HG02623 (cell line): Measurements from ENCODE around the gene CEP128.

Experiments used
- ATAC-seq: cut with Tn5 transposase; IDR thresholded peaks from one replicate; pipeline ENCODE4 v1.9.1; 2021; ENCODE audit warnings: moderate library complexity; ENCODE audit not compliant: unreplicated experiment

Gene CEP128

DNA sequence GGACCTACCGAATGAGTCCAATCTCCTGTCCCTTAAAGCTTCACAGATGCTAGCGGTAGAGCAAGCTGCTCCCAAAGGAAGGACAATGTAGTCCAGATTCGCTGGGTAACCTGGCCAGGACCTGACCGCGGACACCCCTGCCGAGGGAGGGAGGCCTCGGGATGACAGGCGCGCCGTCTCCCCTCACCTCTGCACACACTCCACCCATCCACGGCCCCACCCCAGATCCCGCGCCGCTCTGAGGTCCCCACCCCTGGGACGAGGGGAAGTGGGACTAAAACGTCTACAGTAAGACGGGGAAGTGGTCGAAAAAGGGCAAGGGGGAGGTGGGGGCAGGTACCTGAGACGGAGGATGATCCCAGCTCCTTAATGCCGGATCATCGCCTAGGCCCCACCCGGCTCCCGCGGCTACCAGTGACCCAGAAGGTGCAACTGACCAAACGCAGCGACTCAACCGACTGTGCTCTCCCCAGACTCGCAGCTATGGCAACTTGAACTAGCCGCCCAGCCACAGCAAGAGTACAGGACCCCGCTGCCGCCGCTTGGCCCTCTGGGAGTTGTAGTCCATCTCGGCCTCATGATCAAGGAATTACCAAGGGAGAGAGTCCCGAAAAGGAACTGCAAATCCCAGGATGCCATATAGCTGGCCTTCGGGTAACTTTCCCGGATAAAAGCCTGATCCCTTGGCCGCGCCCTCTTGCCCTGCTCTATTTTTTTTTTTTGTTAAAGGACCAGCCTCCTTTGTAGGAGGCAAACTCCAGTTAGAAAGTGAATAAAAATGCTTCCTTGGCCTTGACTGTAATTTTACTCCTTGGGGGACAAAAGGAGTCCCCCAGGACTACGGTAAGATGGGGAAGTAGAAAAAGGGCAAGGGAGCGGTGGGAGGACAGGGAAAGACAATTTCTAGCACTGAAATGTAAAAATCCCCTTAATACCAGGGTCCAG, at the start of gene CEP128:
Gene CEP128, minus strand, starts transcription at position 498 of the 945 bp plus-strand sequence.
- ATAC-seq: peak; percentile 98

DNA sequence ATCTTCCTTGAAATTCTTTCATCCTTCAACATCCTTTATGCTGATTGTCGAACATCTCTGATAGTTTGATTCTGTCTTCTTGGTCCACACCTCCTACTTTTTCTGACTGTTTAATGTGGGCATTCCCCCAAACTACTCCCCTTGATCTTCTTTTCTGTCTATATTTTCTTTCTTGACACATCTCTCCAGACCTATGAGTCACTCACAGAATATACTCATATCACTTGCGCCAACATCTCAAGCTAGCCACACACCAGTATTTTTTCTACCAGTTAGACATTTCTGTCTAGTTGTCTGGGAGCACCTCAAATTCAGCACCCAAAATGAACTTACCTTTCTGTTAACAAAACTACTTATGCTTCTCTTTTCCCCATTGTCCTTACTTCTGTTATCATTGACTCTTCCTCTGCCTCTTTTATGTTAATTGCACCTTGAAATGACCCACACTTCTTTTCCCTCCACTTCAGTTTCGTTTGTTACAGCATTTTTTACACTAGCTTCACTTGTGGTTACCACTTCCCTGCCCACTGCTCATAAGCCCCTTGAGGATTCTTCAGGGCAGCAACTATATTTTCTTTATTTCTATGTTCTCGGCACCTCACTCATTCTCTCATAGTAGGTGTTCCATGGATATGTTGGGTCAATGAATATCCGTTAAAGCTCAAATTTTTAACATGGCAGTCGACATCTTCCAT, 47.3 kb upstream of the CEP128 start:
- peak; percentile 41 for ATAC-seq

GRCh38 chr14:80988192-80988591, 46.7 kb upstream of the CEP128 start:
- ATAC-seq: no peak

- peak; percentile 64 for ATAC-seq
These were observed 45.9 kb upstream of the CEP128 start for GRCh38 chr14:80987235-80988032.

DNA sequence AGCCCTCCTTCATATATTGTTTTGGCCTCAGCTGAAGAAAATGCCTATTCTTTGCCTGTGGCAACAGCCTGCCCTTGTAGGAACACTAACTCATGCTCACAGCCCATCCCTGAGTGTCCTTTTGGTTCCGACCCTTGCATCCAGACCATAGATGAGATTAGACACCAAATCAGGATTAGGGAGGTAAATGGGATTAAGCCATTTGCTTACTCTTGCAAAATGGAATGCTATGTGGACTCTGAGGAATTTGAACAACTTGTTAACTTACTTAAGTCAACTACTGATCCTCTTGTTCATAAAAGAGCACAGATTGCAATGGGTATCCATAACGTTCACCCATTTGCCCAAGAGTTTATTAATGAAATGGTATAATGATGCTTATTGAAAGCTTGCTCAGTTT, 41.2 kb upstream of the CEP128 start:
- no peak for ATAC-seq

GRCh38 chr14:80981673-80982072, 40.1 kb upstream of the CEP128 start:
- no peak for ATAC-seq

- no peak for ATAC-seq
These were observed 39.6 kb upstream of the CEP128 start for GRCh38 chr14:80981156-80981555.

GRCh38 chr14:80979951-80980350, 38.4 kb upstream of the CEP128 start:
- no peak for ATAC-seq

GRCh38 chr14:80978403-80978802, 36.9 kb upstream of the CEP128 start:
- ATAC-seq: no peak

- no peak for ATAC-seq
These were observed 35.7 kb upstream of the CEP128 start for GRCh38 chr14:80977221-80977620.

- ATAC-seq: no peak
These were observed 33.1 kb upstream of the CEP128 start for GRCh38 chr14:80974679-80975078.

DNA sequence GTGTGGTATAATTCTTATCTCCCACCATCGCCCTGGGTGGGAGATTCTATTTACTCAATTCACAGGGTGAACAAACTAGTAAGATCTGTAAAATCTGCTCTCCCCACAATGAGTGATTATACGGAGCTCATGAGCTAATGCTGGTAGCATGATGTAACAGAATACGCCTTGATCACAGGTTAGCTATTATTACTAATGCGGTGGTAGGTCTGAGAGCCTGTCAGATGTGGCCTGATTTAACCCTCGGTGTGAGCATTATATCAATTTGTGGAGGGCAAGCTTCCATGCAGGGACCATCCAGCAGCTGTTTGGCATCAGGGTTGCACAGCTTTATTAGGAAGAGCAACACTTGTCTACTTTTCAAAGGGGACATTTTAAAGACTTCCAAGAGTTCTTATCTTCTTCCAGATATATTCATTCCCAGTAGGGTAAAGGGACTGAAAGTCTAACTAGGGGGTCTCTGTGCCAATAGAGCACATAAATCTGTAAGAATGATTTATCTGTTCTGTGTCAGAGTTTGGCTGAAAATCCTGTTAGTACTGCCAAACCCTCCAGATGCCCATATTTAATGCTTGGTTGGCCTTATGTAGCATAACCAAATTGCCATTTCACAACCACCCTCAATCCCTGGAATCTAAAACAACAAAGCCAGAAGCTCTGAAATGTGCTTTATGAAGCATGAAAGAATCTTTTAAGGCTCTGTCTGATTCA, 32.5 kb upstream of the CEP128 start:
- no peak for ATAC-seq

DNA sequence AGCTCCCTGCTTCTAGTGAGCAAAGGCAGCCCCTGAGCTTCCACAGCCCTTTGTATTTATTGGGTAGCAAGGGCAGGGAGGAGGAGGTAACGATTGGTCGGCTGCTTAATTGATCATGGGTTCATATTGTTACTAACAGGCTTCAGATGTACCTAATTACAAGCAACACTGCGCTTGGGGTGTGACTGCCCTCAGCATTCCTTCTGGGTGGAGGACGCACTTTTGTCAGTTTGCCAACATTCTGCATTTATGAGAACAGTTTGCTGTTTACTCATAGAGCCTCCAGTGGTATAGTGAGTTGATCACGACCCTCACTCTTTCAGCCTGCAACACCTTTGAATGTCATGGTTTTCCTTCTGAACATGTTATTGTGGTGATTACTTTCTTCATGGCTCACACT, 23.5 kb upstream of the CEP128 start:
- ATAC-seq: no peak

GRCh38 chr14:80959496-80959895, 18.0 kb upstream of the CEP128 start:
- ATAC-seq: peak; percentile 97

DNA sequence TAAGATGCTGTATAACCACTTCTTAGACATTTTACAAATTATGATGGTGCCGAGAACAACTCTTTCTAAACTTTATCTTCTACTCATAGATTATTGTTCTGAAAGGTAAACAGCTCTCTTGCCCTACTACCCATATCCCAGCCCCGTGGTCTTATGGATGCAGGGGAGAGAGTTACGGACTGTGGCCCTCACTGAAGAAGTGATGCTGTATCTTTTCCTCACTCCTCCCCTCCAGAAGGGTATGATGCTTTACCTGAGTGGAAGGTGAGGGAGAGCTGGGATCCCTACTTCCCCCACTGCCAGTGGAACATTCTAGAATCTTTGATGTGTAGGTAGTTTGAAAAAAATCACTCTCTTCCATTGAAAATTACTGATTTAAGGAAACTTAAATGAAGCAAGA, 17.4 kb upstream of the CEP128 start:
- ATAC-seq: no peak

DNA sequence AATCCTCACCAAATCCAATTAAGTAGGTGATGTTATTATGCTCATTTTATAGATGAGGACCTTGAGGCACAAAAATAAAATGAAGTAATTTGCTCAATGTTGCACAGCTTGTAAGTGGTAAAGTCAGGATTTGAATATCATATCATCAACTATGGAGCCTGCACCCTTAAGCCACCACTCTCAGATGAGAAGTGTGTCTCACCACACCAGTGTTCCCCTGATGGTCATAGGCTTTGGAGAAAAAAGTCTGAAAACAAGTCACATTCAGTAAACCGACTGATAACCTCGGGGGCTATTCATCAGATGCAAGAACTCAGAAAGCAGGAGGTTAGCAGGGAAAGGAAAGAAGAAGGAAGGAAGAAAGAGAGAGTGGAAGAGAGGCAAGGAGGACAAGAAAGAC, 16.7 kb upstream of the CEP128 start:
- ATAC-seq: no peak

DNA sequence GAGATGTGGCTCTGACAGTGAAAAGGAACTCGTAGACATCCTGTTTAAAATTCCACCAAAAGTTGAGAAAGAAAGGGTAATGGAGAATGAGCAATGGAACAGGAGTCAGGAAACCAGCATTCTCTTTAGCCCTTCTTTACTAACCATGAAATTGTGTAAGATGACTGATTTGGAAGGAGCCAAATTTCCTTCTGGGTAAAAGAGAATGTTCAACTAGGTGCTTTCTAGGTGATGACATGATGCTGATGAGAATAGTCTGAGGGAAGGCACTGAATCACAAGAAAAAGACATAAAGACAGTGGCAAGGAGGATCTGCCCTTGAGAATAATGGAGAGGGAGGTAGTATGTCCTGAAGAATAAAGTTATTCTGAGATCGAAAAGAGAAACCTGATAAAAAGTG, 16.1 kb upstream of the CEP128 start:
- ATAC-seq: no peak

GRCh38 chr14:80956922-80957321, 15.4 kb upstream of the CEP128 start:
- ATAC-seq: no peak

DNA sequence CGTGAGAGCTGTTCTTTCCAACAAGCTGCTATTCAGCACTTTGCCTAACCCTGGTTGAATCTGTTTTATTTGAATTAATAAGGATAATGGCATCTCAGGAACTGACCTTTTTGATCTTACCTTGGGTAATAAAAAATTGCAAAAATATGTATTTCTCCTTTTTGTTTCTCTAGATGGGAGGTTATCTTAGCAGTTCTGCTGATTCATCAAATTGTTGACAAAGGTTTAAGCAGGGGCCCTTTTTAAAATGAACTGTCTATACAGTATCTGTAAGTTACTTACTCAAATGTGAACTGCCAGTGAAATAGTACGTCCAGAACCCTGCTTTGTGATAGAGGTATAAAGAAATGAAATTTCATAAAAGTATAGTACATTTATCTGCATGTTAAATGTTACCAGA, 14.6 kb upstream of the CEP128 start:
- ATAC-seq: no peak

DNA sequence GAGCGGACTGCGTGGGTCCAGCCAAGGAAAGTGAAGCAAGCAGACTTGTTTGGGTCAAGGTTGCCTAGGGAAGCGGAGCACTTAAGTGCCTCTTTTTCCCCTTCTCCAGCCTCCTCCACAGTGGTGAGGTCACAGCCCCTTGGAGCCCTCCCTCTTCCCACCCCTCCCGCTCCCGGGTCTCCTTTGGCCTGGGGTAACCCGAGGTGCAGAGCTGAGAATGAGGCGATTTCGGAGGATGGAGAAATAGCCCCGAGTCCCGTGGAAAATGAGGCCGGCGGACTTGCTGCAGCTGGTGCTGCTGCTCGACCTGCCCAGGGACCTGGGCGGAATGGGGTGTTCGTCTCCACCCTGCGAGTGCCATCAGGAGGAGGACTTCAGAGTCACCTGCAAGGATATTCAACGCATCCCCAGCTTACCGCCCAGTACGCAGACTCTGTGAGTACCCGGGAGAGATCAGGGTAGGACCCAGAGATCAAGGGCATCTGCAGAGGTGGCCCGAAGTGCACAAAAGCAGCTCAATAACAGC, 13.9 kb upstream of the CEP128 start, which contains the start of gene TSHR:
Gene TSHR, plus strand, starts transcription at position 206 of the 526 bp plus-strand sequence. Its CDS starts 60 bp downstream, at position 266.
- ATAC-seq: no peak
